ENCODE results near the gene RIN3.

Gene RIN3, protein sequence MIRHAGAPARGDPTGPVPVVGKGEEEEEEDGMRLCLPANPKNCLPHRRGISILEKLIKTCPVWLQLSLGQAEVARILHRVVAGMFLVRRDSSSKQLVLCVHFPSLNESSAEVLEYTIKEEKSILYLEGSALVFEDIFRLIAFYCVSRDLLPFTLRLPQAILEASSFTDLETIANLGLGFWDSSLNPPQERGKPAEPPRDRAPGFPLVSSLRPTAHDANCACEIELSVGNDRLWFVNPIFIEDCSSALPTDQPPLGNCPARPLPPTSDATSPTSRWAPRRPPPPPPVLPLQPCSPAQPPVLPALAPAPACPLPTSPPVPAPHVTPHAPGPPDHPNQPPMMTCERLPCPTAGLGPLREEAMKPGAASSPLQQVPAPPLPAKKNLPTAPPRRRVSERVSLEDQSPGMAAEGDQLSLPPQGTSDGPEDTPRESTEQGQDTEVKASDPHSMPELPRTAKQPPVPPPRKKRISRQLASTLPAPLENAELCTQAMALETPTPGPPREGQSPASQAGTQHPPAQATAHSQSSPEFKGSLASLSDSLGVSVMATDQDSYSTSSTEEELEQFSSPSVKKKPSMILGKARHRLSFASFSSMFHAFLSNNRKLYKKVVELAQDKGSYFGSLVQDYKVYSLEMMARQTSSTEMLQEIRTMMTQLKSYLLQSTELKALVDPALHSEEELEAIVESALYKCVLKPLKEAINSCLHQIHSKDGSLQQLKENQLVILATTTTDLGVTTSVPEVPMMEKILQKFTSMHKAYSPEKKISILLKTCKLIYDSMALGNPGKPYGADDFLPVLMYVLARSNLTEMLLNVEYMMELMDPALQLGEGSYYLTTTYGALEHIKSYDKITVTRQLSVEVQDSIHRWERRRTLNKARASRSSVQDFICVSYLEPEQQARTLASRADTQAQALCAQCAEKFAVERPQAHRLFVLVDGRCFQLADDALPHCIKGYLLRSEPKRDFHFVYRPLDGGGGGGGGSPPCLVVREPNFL

DNA sequence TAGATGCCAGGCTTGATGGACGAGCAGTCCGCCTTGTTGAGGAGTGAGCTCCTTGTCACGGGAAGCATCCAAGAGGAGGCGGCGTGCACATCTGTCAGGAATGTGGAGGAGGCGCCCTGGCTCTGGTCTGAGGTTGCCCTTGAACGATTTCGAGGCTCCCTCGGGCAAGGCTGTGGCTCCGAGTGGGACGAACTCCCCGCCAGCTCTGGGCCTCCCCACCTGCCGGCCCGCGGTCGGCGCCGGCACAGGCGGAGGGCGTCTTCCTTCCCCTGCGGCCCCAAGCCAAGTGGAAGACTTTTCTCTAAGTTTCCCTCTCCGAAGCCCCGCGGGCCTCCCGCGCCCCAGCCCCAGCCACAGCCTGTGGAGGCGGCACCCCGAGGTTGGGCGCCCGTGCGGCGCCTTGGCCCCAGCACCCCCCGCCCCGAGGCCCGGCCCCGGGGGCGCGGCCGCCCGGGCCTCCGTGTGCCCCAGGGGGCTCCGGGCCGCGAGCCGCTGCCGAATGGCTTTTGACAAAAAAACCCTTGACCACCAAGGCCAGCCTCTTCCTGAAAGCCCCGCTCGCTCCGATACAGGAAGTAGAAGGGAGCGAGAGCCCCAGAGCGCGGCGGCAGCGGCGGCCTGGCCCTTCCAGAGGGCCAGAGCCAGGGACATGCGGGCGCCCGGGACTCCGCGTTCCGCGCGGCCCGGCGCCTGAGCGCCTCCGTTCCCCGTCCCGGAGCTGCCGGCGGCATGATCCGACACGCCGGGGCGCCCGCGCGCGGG lies at the start of gene RIN3:
Gene RIN3 (plus strand): TSS at position 578 of the 762 bp plus-strand sequence. CDS start 152 bp downstream, at position 730.
- in situ Hi-C loops (cut with MboI; ENCODE audit: low sequenced_read_pairs) = no loop called here

DNA sequence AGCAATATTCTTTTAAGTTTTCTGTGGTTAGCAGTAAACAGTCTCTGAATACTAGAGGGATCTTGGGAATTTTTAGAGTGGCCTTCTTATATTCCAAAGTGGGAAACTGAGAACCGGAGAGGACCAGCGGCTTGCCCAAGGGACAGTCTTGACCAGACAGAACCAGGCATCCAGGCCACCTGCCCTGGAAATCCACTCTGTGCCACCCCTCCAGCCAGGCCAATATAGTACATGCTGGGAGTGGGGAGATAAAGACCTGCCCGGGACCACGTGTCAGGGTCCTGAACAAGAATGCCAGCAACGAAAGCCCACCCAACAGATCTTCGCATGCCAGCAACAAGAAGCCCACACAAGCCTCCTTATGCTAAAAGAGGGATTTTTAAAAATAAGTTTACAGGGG lies 49.4 kb upstream of the RIN3 start:
- in situ Hi-C loops (cut with MboI; ENCODE audit: low sequenced_read_pairs) = no loop called here

DNA sequence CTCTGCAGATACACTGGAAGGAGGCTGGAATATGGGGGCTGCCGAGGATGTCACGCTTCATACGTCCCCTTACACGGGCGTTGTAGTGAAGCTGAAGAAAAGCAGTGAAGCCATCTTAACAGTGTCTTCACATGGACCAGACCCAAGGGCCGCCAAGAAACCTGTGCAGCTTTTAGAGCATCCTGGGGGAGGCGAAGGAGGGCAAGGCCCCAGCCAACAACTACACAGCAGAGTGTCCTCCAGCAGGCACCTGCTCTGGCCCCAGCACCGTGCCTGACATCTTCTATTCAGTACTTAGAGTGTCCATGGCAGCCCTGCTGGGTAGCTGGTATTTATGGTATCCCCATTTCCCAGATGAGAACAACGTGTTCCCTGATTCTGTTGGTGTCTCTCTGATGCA lies 48.9 kb upstream of the RIN3 start:
- in situ Hi-C loops (cut with MboI; ENCODE audit: low sequenced_read_pairs) = no loop called here

DNA sequence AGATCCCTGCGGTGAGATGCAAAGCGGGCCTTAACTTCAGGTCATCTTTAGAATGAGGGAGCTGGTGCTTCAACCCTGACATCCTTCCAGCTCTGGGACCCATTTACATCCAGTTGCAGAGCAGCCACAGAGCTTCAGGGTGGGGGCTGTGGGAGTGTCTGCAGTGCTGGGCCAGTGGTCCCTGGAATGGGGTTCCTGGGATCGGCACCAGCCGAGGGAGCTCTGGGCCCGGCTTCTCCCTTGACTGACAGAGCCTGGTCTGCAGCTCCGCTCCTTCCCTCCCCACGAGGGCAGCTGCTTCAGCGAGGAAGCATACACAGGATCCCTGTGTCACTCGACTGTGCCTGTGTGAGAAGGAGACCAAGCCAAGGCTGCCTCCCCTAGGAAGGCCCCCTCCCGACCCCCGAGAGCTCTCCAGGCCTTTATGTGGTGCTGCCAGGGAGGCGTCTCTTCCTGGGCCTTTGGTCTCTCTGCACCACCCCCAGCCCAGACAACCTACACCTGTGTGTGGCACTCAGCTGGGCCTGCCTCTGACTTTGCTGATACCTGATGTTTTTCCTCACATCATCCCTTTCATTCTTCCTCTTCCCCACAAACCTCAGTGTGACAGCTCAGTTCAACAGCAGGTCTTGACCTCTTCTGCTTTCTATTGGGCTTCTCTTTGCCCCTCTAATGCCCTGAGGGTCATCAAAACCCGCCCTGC lies 48.1 kb upstream of the RIN3 start:
- in situ Hi-C loops (cut with MboI; ENCODE audit: low sequenced_read_pairs) = no loop called here

DNA sequence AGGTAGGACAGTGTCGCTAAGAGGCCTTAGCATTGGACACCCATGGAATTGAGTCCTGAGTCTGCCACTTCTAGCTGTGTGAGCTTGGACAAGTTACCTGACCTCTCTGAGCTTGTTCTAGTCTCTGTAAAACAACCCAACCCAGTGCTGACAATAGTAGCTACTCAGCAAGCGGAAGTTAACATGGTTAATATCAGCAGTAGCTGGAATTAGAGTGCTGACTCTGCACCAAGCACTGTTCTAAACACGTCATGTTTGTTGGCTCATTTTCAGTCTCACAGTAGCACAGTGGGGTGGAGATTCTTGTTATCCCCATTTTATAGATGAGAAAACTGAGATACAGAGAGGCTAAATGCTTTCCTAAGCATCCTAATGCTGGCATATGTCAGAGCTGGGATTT lies 47.5 kb upstream of the RIN3 start:
- in situ Hi-C loops (cut with MboI; ENCODE audit: low sequenced_read_pairs) = no loop called here

DNA sequence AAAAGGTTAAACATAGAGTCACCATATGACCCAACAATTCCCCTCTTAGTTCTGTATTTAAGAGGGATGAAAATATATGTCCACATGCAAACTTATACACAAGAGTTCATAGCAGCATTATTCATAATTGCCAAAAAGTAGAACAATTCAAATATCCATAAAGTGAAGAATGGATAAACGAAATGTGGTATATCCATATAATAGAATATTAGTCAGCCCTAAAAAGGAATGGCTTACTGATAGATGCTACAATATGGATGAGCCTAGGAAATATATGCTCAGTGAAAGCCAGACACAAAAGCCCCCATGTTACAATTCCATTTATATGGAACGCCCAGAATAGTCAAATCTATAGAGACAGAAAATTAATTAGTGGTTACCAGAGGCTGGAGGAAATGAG lies 44.1 kb upstream of the RIN3 start:
- in situ Hi-C loops (cut with MboI; ENCODE audit: low sequenced_read_pairs) = no loop called here

DNA sequence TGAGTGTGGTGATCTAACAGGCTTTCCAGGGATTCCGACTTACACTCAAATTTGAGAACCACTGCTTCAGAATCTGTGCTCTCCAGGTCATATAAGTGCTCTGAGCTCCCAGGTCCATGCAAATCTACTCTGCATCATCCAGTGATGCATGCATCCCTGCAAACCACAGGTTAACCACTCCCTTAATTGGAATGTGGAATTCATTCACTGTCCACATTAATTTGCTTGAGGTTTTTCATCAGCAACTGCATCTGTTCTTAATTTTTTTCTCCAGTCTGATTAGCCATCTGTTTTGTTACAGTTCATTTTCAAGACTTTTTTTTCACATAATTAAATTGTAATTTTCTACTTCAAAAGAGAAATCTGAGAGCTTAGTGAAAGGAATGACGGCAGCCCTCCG lies 43.4 kb upstream of the RIN3 start:
- in situ Hi-C loops (cut with MboI; ENCODE audit: low sequenced_read_pairs) = no loop called here

DNA sequence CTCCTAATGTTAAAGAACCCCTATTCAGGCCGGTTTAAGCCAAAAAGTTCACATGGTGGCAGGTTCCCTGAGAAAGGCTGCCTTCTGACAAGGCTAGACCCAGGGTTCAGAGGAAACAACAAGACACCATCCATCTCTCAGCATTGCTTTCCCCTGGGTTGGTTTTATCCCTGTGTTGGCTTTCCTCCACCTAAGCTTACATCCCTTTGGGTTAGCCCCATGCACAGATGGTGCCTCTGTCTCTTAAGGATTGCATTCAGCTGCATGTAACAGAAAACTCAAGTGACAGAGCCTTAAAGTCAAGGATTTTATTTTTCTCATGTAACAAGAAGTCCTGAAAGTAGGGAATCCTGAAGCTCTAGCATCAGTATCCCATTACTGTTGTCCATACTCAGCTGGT lies 42.8 kb upstream of the RIN3 start:
- in situ Hi-C loops (cut with MboI; ENCODE audit: low sequenced_read_pairs) = no loop called here

DNA sequence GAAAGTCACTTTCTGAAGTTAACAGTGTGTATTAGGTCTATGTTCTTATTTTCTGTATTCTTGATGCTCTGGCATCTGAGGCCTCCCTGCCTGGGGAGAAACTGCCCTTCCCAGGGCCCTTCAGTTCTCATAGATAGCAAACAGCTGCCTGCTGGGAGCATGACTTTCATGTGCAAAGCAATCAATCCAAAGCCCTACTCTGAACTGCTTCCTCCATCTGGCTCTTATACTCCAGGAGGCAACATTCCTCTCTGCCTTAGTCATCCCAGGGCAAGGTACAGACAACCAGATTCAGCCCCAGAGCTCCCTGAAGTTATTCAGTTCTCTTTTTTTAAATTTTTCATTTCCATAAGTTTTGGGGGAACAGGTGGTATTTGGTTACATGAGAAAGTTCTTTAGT lies 41.7 kb upstream of the RIN3 start:
- in situ Hi-C loops (cut with MboI; ENCODE audit: low sequenced_read_pairs) = no loop called here

DNA sequence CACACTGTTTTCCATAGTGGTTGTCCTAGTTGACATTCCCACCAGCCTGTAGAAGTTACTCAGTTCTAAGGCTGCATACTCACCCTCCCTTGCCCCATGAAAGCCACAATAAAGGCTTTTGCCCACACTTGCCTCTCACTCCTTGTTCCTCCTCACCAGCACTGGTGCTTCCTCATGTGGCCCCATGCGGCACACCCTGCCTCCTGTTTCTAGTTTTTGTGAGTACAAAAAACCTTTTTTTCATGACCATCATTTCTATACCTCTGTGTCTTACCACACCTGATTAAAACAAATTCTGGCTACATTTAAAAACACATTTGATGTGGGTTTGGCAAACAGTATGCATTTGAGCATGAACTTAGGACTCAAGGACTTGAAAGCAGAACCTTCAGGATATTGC lies 40.7 kb upstream of the RIN3 start:
- in situ Hi-C loops (cut with MboI; ENCODE audit: low sequenced_read_pairs) = no loop called here

DNA sequence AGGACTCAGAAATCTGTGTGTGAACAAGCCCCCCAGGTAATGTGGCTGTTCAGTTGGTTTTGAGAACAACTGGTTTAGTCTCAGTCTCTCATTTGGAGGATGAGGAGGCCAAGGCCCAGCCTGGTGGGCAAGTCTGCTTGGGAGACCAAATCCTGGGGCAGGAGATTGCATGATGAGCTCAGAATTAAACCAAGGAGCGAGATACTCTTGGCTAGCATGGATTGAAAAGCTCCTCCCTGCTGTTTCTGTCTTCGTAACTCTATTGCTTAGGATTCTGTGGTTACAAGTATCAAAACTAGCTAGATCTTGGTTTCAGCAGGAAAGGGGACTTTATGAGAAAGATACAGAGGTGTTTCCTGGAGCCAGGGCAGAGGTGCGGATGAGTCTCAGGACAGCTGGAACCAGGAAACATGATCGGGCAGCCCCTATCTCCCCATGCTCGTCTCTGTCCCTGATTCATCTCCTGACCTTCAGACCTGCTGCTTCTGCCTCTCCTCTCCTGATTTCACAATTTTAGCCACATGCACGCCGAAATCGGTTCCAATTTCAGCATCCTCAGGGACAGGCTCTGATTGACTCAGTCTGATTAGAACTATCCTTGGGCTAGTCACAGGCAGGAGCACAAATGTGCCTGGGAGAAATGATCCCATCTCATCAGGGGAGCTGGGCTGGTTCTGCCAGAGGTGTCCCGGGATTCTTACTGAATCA lies 40.2 kb upstream of the RIN3 start:
- in situ Hi-C loops (cut with MboI; ENCODE audit: low sequenced_read_pairs) = no loop called here

DNA sequence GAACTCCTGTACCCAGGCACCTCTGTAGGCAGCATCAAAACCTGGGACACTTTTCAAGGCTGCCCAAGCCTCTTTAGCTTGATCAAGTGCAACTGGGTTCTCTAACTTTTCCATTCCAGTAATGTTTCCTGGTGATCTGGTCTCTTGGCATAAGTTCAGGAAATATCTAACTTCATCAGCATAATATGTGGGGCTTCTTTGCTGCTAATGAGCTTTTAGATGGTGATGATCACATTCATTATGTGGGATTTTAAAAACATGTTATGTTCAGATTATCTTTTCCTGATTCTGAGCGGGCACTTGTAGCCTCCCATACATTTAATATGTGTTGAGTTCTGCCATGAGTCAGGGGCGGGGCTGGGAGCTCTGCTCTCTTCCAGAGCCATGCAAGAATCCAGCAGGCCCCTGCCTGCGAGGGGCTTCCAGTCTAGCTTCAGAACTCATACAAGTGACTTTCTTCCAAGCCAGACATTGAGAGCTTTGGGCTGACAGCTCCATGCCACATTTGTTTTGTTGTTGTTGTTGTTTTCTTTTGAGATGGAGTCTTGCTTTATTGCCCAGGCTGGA lies 39.5 kb upstream of the RIN3 start:
- in situ Hi-C loops (cut with MboI; ENCODE audit: low sequenced_read_pairs) = no loop called here

DNA sequence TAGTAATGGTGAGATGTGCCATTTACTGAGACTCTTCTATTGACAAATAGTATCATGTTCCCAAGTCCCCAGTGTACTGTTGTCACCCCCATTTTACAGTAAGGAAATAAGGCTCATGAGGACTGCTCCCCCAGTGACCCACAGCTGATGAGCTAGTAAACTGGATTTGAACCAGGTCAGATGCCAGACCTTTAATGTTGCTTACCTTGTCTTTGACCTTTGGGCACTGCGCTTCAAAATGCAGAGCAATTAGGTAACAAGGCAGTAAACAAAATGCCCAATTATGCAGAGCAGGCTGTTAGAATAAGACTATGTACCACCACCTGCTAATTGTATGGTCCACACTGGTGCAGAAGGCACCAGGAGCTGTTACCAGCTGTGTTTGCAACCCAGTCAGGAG lies 38.5 kb upstream of the RIN3 start:
- in situ Hi-C loops (cut with MboI; ENCODE audit: low sequenced_read_pairs) = no loop called here

DNA sequence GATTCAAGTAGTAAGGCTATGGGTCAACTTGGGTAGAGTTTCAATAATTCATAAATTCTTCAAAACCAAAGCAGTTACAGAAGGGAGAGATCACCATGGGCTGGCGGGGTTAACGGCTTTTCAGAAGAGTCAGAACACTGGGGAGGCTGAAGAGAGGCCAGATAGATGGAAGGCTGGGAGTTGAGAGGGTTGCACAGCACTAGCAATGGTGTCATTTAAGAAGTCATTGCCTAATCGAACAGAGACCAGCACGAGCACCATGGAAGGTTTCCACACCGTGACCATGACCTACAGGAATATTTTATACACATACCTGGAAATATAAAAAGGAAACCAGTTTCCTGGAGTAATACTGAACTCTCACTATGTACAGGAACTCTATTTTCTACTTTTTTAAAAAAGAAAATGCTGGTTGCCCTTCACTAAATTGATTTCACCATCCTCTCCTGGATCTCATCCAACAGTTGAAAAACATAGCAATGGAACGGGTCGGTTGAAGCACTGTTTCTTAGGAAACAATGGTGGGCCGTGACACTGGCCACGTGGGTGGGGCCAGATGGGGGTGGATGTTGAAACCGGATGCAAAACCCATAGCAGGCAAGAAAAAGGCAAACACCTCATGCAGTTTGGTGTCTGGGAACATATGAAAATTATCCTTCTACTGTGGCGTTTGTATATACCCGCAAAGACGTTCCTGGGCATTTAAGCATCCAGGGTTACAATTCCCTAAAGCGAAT lies 38.0 kb upstream of the RIN3 start:
- in situ Hi-C loops (cut with MboI; ENCODE audit: low sequenced_read_pairs) = no loop called here

DNA sequence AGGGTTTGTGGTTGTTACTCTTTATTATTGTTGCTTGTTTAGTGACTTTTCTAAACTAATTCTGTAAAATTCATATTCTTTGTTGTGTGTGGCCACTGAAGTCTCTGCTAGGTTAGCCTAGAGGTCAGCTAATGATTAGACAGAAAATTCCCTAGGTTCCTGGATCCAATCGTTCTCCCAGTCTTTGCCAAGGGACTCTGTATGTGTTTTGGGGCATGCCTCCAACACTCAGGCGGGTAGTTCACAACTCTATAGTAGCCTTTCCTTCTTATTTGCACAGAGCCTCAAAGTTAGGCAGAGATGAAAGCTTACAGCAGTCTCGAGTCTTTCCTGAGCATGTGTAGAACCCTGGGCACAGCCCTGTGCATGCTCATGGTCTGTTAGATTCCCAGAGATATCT lies 32.7 kb upstream of the RIN3 start:
- in situ Hi-C loops (cut with MboI; ENCODE audit: low sequenced_read_pairs) = no loop called here

DNA sequence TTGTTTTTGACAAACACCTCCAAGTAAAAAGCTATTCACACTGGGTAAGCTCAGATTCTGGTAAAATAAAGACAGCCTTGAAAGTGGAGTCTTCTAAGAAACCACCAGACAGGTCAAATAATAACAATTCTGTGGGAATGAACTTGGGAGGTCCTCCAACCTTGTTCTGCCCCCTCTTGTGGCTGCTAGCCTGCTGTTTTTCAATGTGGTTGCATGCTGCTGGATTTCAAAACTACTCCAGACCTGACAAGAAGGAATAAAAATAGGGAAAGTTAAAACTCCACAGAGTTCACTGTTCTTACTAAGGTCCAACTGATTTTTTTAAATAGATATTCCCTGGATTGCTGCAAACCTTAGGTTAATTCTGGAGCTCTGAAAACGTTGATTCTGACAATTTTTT lies 32.2 kb upstream of the RIN3 start:
- in situ Hi-C loops (cut with MboI; ENCODE audit: low sequenced_read_pairs) = no loop called here

DNA sequence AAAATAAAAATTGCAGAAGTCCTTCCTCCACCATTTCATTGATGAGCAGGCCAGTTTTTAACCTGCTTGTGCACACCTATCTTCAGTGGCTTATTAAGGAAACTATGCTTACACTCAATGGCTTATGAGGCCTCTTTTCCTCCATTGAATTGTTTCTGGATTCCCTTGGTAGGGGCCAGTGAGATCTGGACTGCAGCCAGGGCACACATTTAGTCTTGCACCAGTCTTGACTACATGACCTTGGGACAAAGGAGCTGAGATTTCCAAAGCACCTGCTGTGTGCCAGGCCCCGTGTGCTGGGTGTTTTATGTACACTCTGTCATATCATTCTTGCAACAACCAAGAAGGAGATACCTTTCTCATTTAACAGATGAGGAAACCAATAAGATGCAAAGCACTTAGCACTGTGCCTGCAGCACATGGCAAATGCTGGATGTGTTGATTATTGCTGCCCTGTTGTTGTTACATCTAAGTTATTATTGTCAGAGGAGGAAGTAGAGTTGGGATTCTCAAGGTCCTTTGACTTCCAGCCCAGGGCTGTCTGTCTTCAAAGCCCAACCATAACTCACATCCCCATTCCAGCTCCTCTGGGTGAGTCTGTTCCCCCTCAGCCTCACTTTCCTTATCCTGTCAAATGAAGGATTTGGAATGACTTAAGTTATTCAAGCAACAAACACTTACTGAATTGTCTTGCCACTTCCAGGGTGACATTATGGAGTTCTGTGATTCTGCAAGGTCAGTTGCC lies 31.6 kb upstream of the RIN3 start:
- in situ Hi-C loops (cut with MboI; ENCODE audit: low sequenced_read_pairs) = no loop called here

DNA sequence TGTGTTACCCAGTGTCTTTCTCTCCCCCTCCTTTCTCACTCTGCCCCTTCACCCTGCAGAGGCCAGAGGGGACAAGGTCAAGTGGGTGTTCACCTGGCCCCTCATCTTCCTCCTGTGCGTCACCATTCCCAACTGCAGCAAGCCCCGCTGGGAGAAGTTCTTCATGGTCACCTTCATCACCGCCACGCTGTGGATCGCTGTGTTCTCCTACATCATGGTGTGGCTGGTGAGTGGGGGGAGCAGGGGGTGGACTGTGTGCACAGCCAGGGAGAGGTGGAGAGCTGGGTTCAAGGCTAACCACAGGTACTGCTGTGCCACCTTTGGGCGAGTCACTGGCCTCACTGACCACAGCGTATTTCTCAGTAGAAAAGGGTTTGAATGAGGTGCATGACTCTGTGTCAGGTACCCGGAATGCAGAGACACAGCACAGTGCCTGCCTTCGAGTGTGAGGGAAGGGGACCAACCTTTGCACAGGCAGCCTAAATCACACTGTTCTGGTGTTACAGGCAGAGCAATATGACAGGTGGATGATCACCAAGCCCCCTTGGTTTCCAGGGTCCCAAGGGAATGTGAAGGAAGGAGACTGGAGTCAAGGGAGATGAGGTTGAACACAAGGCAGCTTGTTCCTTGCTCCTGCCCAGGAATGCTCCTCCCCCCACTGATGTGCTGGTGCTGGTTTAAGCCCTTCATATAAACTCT lies 30.8 kb upstream of the RIN3 start:
- in situ Hi-C loops (cut with MboI; ENCODE audit: low sequenced_read_pairs) = no loop called here
